NT2/D1 (cell line): Measurements from ENCODE around the gene REXO1.
"Not testable (repeated sequence)": the region's sequence is repeated elsewhere in the genome, so short reads cannot be mapped to it uniquely, and the experiment has no call there.

Experiments used
- DNase-seq: peaks from one replicate; pipeline ENCODE4 v3.0.0-alpha.2; 2011; ENCODE audit warnings: low read depth, low spot score
- H3K27me3 ChIP-seq: 2 replicates; pipeline ENCODE4 v1.6.0; 2011; ENCODE audit warnings: mild to moderate bottlenecking; ENCODE audit not compliant: insufficient read length, insufficient read depth
- H3K36me3 ChIP-seq: 2 replicates; pipeline ENCODE4 v1.6.1; 2011; ENCODE audit warnings: mild to moderate bottlenecking, low read length, mixed read lengths; ENCODE audit not compliant: insufficient read depth, insufficient read length
- H3K4me1 ChIP-seq: 2 replicates; pipeline ENCODE4 v1.5.1; 2011; ENCODE audit not compliant: insufficient read depth, insufficient read length
- H3K4me3 ChIP-seq: 2 replicates; pipeline ENCODE4 v1.5.1; 2011; ENCODE audit warnings: low read depth; ENCODE audit not compliant: insufficient read length
- H3K9ac ChIP-seq: 2 replicates; pipeline ENCODE4 v1.6.0; 2011; ENCODE audit warnings: low read depth; ENCODE audit not compliant: insufficient read length
- H3K9me3 ChIP-seq: 2 replicates; pipeline ENCODE4 v1.5.1; 2011; ENCODE audit warnings: mild to moderate bottlenecking, low read length; ENCODE audit not compliant: insufficient read depth
- SUZ12 ChIP-seq: IDR thresholded peaks from 2 replicates; pipeline ENCODE4 v1.6.1; 2011; ENCODE audit not compliant: insufficient read length, insufficient read depth; ENCODE audit errors: extremely low read depth
- YY1 ChIP-seq: IDR thresholded peaks from 2 replicates; pipeline ENCODE4 v1.6.1; 2011; ENCODE audit not compliant: insufficient read length, insufficient read depth
- ZNF274 ChIP-seq: IDR thresholded peaks from 2 replicates; pipeline ENCODE4 v1.6.1; 2011; ENCODE audit warnings: mild to moderate bottlenecking, low read depth, low read length

Gene REXO1

GRCh38 chr19:1806184-1807029 lies 41.9 kb downstream of the REXO1 start:
- H3K36me3 ChIP-seq: peaks cover 4% of the 10 kb centered on the region
- DNase-seq: no peak
- H3K4me1 ChIP-seq: peaks cover 17% of the 10 kb centered on the region
- H3K4me3 ChIP-seq: no peak overlapping the region
- no peak overlapping the region for H3K9ac ChIP-seq
- no peaks in the 10 kb centered on the region for H3K27me3 ChIP-seq
- no peaks in the 10 kb centered on the region for H3K9me3 ChIP-seq
- TF ChIP-seq YY1 (no peak), ZNF274 (no peak), SUZ12 (no peak)

DNA sequence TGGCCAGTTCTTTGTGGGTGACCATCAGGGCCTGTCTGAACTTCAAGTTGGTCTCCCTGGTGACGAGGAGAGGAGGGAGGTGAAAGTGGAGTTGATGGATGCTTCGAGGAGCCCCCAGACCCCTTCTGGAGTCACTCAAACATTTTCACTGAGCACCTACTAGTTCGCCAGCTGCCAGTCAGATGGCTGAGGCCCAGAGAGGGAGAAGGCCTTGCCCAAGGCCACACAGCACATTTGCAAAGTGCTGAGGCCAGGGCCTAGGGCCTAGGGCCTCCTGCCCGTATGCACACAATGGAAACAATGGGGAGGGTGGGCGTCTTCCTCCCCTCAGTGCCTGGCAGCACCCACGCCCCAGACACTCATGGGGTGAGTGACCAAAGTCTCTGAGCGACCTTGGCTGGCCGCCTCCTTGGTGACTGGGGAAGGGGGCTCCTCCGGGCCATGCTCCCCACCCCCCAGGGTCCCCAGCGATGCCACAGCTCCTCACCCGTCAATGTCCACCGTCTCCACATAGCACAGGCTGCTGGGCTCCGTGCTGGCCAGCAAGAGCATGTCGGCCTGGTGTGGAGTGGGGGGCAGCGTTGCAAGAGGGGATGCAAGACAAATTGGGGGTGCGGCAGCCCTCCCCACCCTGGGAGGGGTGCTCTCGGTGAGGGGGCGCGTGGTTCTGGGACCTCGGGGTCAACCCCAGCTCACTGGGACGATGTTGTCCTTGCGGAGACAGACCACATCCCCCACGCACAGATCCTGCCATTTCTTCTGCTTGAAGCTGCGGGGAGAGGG lies 42.7 kb downstream of the REXO1 start:
- no peaks in the 10 kb centered on the region for H3K27me3 ChIP-seq
- TF ChIP-seq YY1 (no peak), SUZ12 (no peak)
- H3K4me3 ChIP-seq: no peak overlapping the region

DNA sequence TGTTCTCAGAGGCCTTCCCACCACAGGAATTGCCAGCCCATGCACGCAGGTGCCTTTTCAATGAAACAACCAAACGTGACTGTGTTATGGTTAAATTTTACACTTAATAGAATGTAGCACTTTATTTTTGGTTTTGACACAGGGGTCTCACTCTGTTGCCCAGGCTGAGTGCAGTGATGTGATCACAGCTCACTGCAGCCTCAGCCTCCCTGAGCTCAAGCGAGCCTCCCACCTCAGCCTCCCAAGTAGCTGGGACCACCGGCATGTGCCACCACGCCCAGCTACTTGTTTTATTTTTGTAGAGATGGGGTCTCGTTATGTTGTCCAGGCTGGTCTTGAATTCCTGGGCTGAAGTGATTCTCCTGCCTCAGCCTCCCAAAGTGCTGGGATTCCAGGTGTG lies 43.4 kb downstream of the REXO1 start:
- Histone ChIP-seq H3K9ac (no peak overlapping the region), H3K9me3 (no peaks in the 10 kb centered on the region), H3K36me3 (peaks cover 7% of the 10 kb centered on the region), H3K4me1 (peaks cover 8% of the 10 kb centered on the region), H3K27me3 (no peaks in the 10 kb centered on the region), H3K4me3 (no peak overlapping the region)
- TF ChIP-seq YY1: no peak
- no peak for TF ChIP-seq ZNF274
- DNase-seq: no peak

More for the DNA sequence above, 42.7 kb downstream of the REXO1 start:
- DNase-seq: no peak
- no peaks in the 10 kb centered on the region for H3K9me3 ChIP-seq
- H3K36me3 ChIP-seq: peaks cover 4% of the 10 kb centered on the region
- peaks cover 11% of the 10 kb centered on the region for H3K4me1 ChIP-seq
- H3K9ac ChIP-seq: peak overlapping the region; percentile 32

GRCh38 chr19:1799695-1800342 lies 48.5 kb downstream of the REXO1 start:
- H3K4me3 ChIP-seq: no peak overlapping the region
- H3K9ac ChIP-seq: no peak overlapping the region
- no peak for DNase-seq
- no peaks in the 10 kb centered on the region for H3K27me3 ChIP-seq
- H3K4me1 ChIP-seq: peaks cover 9% of the 10 kb centered on the region
- H3K36me3 ChIP-seq: peaks cover 9% of the 10 kb centered on the region
- H3K9me3 ChIP-seq: no peaks in the 10 kb centered on the region
- TF ChIP-seq ZNF274 (no peak), YY1 (no peak), SUZ12 (no peak)

- H3K27me3 ChIP-seq, H3K4me3 ChIP-seq, H3K9me3 ChIP-seq, DNase-seq, H3K9ac ChIP-seq, H3K36me3 ChIP-seq: not testable (repeated sequence)
- peaks cover 14% of the 10 kb centered on the region for H3K4me1 ChIP-seq
Observed at GRCh38 chr19:1797313-1797712, 51.0 kb downstream of the REXO1 start.

DNA sequence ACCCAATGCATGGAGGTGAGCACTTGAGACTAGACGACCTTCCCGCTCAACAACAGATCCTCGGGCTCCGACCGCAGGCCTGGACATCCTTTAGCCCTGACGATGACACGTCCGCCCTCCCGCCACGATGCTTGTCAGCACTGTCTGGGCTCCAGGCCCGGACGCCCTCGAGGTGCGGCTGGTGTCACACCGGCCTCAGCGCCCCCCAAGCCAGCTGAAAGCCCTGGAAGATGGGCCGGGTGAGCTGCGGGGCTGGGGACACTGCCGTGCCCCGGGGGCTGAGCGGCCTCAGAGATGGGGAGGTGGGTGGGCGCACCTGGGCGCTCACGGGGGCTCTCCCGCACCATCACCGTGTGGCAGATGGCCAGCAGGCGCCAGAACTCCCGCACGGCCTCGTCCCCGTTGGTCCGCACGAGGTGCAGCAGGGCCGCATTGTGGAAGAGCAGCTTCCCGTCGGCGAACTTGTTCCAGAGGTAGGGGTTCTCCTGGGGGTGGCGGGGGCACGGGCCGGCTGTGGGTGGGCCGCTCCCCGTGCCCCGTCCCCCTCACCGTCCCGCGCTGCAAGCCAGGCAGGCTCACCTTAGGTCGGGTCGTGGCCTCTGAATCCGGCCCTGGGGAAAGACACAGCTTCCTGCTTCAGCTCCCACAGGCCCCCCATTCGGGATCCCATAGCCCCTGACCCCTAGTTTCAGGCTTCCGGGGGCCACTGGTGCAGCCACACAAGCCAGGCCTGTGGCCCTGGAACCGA lies 51.7 kb downstream of the REXO1 start:
- Histone ChIP-seq H3K9ac (peak overlapping the region; percentile 18), H3K27me3 (no peaks in the 10 kb centered on the region), H3K4me3 (no peak overlapping the region)

More for the DNA sequence above, 51.7 kb downstream of the REXO1 start:
- no peak for DNase-seq
- peaks cover 14% of the 10 kb centered on the region for H3K4me1 ChIP-seq
- H3K9me3 ChIP-seq: no peaks in the 10 kb centered on the region
- H3K36me3 ChIP-seq: peaks cover 5% of the 10 kb centered on the region
- TF ChIP-seq ZNF274 (no peak), SUZ12 (no peak), YY1 (no peak)
